Hypothalamus (tissue), 51 donors: Measurements from ENCODE around the gene DEFB124.
"Not testable (repeated sequence)": the region's sequence is repeated elsewhere in the genome, so short reads cannot be mapped to it uniquely, and the experiment has no call there.

ENCODE experiments used
- DNase-seq, 51 donors: peaks; one replicate each; lab custom pipeline; 2025; lab: John Stamatoyannopoulos, UW

The DEFB124 gene, protein sequence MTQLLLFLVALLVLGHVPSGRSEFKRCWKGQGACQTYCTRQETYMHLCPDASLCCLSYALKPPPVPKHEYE

DNA sequence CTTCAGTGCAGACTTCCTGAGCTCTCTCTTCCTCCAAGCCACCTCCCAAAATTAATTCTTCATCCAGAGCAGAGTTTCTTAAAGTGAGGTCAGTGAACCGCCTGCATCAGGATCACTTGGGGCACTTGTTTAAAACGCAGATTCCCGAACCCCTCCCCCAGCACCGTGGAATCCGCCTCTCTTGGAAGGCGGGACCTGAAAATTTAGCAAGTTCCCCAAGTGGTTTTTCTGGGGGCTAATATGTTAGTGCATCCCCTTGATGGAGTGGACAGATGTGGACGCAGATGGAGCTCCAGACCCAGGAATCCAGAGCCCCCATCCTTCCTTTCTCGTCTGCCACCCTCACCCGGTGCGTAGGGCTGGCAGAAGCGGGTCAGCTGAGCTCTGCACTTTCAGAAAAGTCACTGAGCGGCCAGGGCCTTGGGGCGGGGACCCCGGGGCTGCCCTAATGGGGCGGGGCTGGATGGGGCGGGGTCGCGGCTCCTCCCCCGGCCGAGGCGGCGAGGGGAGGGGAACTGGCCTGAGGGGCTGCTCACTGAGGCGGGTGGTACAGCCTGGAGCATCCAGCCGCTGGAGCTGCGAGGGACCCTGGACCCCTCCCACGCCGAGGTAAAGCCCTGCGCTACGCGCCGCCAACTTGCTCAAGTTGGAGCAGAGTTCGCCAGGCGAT, at the start of gene DEFB124, which contains the start of gene REM1:
DEFB124 (minus strand) TSS at position 370 of the 670 bp plus-strand sequence. CDS start 2,114 bp downstream, outside the sequence.
REM1 (plus strand) TSS at position 531 of the 670 bp plus-strand sequence. CDS start 1,158 bp downstream, outside the sequence.
- no peak for DNase-seq

DNA sequence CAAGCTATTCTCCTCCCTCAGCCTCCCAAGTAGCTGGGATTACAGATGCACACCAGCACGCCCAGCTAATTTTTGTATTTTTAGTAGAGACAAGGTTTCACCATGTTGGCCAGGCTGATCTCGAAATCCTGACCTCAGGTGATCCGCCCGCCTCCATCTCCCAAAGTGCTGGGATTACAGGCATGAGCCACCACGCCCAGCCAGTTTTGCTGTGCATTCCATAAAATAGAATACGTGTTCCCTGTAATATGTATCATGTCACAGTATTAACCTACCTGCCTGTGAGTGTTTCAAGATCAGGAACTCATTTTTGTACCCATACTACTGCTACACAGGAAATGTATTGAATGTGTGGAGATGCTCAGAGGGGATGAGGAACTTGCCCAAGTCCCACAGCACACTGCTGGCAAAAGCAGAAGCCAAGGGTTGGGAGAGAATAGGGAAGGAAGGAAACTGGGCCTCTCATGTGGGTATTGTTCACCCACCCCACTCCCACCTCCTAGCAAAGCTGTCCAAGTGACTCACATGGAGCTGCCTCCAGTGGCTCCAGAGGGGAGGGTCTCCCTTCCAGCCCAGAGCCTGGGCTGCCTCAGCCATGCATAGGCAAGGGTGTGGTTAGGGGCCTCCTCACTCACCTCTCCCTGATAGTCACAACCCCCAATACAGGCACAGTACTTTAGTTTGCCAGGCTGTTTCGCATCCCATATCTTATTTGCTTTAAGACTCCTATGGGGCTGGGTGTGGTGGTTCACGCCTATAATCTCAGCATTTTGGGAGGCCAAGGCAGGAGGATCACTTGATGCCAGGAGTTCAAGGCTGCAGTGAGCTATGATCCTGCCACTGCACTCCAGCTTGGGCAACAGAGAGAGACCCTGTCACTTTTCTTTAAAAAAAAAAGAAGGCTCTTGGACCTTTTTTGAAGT, 48.7 kb upstream of the DEFB124 start:
- peak in 8 of 51 donors; percentile 1 to 19 (median 12) for DNase-seq

DNA sequence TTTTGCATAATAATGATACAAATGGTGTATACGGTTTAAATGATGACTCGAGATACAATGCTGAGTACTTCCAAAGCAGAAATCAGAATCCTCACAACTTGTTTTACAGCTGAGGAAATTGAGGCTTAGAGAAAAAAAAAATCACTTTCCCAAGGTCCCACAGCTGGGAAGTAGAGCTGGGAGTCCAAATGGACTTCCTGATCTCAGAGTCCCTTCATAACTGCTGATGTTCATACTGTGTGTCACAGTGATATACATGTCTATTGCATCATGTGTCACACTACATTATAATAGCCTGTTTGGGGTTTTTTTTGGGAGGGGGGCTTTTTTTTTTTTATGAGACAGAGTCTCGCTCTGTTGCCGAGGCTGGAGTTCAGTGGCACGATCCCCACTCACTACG, 47.8 kb upstream of the DEFB124 start:
- no peak for DNase-seq

DNA sequence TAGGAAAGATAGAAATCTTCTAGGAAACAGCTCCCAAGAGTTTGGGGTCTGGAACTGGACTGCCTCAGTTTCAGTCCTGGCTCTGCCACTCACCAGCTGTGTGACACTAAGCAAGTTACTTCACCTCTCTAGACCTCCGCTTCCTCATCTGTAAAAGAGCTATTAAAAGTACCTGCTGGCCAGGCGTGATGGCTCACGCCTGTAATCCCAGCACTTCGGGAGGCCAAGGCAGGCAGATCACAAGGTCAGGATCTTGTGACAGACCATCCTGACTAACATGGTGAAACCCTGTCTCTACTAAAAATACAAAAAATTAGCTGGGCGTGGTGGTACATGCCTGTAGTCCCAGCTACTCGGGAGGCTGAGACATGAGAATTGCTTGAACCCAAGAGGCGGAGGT, 46.3 kb upstream of the DEFB124 start:
- not testable (repeated sequence) for DNase-seq

DNA sequence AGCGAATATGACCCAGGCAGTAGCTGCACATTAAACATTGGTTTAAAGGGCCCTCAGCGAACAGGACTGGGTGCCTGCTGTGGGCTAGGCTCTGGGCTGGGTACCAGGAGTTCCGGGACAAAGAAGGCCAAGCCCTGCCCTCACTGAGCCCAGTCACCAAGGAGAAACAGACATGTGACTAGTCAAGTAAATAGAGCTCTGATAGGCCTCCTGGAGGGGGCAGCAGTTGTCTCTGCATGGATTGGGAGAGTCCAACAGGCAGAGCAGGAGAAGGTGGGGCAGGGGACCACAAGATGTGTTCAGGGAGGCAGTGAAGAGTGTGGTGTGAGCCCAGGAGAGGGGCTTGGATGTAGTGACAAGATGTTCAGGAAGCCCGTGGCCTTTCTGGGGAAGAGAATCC, 42.4 kb upstream of the DEFB124 start:
- DNase-seq: peak in 3 of 51 donors; percentile 5 to 10 (median 8)

DNA sequence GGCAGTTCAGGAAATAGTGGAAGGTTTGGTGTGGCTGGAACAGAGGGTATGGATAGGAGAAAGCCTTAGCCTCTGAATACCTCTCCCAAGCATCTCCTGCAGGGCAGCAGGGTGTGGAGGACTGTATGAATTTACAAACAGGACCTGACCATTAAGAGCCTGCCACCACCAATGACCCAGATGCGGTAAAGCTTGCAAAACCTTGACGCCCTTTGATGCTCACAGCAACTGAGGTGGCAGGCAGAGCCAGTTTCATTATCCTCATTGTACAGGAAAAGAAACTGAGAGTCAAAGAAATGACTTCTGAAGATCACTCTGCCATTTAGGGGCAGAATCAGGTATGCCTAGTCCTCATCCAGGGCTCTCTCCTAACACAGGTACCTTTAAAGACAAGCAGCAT, 41.7 kb upstream of the DEFB124 start:
- DNase-seq: no peak

DNA sequence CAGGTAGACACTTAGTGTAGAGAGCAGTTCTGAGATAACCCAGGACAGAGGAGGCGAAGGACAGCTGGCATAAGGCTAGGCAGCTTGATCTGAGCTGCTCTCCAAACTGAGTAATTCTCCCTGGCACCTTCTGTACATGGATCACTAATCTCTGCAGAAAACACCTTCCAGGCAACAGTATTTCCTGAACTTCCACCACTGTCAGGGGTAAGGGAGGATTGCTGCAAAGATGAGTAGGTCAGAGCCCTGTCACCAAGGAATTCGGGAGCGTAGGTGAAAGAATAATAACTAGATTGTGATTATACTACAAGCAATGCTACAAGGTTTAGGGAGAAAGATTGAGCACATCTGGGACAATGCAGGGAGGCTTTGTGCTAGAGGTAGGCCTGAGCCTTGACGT, 41.2 kb upstream of the DEFB124 start:
- no peak for DNase-seq

DNA sequence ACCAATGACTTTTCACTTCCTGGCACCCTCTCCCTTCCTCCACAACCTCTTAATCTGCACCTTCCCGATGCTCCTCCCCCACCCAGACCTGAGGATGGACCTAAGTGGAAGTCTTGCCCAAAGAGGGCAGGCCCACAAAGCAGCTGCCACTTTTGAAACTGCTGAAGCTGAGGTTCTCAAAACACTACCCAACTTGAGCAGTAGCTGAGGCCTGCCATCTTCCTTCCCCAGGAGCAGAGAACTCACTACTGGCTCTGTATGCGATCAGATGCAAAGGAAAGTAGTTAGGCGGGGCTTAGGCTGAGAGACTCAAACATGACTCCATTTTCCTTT, 40.8 kb upstream of the DEFB124 start:
- DNase-seq: no peak

DNA sequence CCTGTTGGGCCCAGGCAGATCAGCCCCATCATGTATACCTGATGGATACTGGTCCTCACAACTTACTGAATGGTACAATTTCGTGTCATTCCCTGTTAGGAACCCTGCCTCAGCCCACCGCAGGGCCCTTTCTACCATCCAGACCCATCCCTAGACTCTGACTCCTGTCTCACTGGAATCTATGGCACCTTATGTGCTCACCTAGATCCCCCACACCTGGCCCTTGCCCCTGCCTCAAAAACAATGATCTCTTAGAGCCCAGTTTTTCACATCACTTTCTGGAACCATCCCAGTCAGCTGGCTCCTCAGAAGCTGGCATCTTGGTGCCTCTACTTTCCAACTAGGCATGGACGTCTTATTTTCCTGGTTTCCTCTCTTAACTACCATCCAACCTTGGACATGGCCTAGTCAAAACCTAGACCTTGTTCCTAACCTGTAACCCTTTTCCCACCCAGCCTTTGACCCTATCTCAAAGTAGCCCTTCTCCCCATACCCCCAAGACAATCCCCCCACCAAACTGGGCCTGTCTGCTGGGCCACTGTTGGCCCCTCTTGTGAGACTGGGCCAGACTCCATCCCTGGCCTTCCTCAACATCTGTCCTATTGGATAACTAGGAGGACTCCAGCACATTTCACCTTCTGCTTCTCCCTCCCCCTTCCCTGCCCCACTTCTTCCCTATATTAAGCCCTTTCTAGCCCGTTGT, 40.3 kb upstream of the DEFB124 start:
- no peak for DNase-seq

DNA sequence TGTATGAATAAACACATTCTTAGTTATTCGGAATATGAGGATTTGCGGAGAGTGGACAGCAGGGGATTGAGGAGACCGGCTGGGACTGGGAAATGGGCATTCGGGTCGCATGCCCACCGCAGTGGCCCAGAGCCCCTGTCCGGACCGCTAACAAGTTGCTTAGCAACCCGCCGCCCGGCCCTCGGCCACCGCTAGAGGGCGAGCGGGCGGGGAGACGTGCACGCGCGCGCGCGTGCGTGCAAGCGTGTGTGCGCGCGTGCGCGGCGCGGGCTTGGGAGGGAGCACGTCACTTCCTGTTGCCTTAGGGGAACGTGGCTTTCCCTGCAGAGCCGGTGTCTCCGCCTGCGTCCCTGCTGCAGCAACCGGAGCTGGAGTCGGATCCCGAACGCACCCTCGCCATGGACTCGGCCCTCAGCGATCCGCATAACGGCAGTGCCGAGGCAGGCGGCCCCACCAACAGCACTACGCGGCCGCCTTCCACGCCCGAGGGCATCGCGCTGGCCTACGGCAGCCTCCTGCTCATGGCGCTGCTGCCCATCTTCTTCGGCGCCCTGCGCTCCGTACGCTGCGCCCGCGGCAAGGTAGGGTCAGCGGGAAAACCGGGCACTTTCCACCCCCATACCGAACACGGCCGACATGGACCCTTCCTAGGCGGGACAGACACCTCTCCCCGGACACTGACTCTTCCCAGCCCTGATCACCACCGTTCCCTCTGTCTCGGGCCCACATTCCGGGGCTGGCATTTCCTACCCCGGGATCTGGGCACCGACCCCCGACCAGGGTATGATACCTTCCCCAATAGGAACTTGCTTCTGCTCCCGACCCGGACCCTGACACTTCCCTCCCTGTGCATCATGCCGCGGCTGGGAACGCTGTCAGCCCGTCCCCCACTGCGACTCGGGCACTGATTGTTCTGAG, 39.5 kb upstream of the DEFB124 start, which contains the start of gene HM13:
HM13 (plus strand) TSS at position 289 of the 918 bp plus-strand sequence; CDS start at position 399, 110 bp downstream.
- DNase-seq: peak; percentile 31 to 92 (median 82)

DNA sequence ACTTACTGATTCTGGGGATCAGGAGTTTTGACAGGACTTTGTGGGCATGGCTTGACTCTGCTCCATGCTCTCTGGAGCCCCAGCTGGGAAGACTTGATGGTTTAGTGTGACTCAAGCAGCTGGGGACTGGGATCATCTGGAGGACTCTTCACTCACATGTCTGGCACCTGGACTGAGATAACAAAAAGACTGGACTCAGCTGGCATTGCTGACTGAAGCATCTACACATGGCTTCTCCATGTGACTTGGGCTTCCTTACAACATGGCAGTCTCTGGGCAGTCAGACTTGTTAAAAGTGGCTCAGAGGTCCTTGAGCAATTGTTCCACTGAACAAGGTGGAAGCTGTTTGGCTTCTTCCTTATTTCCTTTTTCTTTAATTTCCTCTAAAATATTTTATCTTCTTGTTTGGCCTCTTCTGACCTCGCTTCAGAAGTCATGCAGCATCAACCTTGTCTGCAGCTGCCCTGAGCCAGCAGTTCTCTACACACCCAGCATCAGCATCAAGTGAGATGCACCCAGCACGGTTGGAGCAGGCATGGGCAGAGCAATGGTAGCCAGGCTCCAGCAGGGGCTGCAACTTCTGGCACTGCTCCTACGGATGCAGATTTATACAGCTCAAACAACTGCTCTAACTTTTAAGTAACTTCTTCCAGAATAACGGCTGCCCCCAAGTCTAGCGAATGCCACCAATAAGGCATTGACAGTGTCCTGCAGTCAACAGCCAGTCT, 33.8 kb upstream of the DEFB124 start:
- no peak for DNase-seq

DNA sequence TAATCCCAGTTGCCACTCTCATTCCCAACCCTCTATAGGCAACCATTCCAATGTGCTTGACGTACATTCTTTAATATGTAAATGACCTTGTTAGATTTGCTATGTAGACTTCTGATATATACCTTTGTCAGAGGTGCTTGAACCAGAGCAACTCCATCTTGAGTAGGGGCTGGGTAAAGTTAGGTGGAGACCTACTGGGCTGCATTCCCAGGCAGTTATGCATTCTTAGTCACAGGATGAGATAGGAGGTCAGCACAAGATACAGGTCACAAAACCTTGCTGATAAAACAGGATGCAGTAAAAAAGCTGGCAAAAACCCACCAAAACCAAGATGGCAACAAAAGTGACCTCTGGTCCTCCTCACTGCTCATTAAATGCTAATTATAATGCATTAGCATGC, 31.0 kb upstream of the DEFB124 start:
- DNase-seq: no peak

DNA sequence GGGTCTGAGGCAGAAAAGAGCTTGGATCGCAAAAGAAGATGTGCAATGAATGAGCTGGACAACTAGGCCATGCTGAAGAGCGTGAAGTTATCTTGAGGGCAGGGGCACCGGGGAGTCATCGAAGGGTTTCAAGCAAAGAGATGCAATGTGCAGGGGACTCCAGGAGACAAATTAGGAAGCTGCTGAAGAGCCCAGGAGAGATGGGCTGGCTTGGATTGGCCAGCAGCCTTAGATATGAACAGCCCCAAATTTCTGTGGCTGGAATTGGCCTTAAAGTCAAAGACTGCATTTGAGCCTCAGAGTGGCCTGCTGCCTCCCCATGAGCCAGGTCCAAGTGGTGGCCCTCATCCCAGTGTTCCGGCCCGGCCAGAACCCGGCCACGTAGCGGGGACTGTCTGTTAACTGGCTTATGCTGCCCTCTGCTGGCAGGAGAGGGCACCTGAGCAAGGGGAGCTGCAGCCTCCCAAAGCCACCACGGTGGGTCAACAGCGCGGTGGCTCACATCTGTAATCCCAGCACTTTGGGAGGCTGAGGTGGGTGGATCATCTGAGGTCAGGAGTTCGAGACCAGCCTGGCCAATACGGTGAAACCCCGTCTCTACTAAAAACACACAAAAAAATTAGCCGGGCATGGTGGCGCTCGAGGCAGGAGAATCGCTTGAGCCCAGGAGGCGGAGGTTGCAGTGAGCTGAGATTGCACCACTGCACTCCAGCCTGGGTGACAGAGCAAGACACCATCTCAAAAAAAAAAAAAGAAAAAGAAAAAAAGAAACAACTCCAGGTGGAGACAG, 28.2 kb upstream of the DEFB124 start:
- peak in 50 of 51 donors; percentile 5 to 84 (median 52) for DNase-seq

DNA sequence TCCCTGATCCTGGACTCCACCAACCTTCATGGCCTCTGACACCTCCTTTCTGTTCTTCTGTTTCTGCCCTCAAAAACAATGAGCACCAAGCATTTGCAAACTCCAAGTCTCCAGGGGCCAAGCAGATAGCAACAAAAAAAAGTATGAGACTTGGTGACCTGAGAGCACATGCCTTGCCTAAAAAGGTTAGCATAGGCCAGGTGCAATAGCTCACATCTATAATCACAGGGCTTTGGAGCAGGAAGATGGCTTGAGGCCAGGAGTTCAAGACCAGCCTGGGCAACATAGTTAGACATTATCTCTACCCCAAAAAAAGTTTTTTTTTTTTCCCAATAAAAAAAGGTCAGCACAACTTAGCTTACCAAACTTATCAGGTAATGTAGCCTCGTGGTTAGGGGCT, 25.6 kb upstream of the DEFB124 start:
- no peak for DNase-seq

DNA sequence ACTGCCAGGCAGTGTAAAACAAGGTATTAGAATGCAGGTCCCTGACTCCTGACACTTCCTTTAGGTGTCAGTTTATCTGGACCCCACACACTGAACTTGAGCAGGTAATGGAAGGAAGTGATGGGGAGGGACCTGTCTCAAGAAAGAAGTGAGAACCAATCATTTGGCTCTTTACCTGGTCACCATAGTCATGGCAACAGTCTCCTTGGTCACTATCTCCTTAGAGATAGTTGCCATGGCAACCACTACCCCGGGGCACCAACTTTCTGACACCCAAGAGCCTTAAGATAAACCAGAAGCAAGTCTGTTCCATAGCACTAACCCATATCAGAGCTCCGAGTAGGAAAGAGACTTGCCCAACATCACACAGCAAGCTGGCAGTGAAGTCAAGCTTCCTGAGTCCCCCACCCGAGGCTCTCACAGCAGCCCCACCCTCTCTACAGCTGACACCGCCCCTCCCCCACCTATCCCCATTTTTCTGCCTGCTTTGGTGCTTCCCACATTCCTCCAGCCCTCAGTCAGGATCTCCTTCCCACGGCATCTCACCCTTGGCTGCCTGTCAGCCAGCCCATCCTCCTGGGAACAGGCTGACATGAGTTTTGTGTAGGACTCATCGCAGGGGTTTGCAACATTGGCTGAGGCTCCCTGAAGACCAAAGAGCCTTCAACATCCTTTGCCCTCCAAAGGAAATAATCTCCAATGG, 23.1 kb upstream of the DEFB124 start:
- DNase-seq: no peak

DNA sequence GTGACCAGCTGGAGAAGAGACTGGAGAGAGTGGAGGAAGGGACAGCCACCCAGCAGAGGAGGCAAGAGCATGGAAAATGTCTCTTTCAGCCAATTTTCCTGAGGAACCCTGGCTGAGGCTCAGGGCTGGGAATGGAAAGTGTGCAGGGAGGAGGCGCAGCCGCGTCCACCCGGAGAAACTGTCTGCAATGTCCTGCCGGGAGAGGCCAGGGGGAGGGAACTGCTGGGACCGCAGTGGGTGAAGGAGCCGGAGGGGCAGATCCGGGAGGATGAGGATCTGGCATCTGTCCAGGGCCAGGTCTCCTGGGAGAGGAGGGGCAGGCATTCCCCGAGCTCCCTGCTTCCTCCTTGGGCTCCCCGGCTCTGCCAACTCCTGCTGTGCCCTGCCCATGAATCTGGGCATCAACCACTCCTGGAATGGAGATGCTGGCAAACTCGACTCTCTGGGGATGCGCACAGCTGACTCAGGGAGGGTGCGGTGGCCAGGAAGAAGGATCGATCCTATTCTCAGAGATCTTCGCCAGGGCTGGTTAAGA, 21.9 kb upstream of the DEFB124 start:
- DNase-seq: peak in 1 of 51 donors; percentile 8

DNA sequence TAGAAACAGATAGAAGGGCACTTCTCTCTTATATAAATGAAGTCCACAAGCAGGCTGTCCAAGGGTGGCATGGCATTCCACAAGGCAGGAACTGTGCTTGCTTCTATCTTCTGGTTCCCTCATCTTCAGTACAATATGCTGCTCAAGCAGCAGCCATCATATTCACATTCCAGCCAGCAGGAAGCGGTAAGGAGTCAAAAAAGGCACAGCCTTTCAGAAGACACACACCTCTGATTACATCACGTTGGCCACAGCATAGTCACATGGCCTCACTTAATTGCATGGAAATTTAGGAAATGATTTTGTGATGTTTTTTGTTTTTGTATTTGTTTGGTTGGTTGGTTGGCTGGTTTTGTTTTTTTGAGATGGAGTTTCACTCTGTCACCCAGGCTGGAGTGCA, 19.2 kb upstream of the DEFB124 start:
- no peak for DNase-seq
